ENCODE measurements around the gene NELL1.

GRCh38 chr11:21343204-21343603 lies 673.8 kb downstream of the NELL1 start:
- TF ChIP-seq CTCF (IDR thresholded peaks at IDR 0.05 in 4 of 5, conservative IDR thresholded peaks at IDR 0.05 in 1 of 5) = no peak
- no peak for TF ChIP-seq POLR2A (IDR thresholded peaks at IDR 0.05)
